Subcutaneous adipose tissue (tissue), 4 donors: Measurements from ENCODE around the gene AVPR1A. TPM values are rescaled to one million over a fixed set of nuclear protein-coding genes. Genes with fewer than 3 reads are reported as not detected.

Experiments used
- total RNA-seq, 4 donors: library from RNA; depleted of rRNA; stranded (reverse); fragments of >200 nt; gene quantifications; one replicate each; pipeline ENCODE4 v1.1.0, GENCODE V29; 2016
- TF ChIP-seq, protein P1 (sequence below): fragments of 450-650 bp; IDR thresholded peaks from one replicate; pipeline ENCODE4 v1.5.1; 2016; ENCODE audit warnings: low read depth, mild to moderate bottlenecking, control low read depth, antibody characterized with exemption, moderate library complexity

AVPR1A gene
- total RNA-seq: 10 to 100 TPM; 27.9 to 56.1 (median 33.2) TPM

DNA sequence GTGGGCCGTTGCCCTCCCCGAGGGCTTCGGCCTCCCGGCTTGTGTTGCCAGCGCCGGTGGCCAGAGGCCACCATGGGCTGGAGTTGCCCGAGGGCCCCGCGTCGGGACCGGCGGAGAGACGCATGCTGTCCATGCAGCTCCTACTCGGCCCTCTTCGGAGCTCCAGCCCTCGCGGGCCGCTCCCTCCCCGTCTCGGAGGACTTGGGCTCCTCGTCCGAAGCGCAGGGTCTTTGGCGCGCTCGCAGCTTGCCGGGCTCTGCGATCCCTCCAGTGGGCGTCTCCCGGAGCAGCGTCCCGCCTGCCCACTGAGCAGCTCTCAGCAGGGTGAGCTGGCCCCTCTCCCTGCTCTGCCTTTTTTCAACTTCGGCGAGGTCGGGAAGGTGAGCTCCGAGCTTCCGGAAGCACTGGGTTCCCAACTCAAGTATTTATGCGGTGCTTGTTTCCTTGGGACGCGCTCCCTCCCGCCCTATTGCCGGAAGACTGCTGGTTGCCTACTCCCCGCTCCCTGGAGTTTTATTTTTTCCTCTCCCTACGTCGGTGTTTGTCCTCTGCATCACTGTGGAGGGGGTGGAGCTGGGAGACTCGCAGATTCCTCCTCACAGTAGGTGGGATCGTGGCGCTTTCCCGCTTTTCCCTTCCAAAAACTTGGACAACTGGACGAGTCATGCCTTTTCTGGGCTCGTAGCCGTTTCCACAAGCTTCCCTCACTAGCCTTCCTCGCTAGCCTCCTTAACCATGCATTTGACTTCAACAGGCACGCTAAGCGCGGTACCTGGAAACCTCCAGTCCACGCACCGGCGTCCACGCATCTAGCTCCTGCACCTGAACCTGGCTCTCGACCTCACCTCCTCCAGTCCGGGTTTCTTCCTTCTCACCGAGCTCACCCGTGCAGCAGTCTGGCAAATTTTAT, at the start of gene AVPR1A:
Gene AVPR1A, minus strand, starts transcription at position 489 of the 910 bp plus-strand sequence. Its CDS starts 365 bp downstream, at position 124.
- TF ChIP-seq, protein P1, sequence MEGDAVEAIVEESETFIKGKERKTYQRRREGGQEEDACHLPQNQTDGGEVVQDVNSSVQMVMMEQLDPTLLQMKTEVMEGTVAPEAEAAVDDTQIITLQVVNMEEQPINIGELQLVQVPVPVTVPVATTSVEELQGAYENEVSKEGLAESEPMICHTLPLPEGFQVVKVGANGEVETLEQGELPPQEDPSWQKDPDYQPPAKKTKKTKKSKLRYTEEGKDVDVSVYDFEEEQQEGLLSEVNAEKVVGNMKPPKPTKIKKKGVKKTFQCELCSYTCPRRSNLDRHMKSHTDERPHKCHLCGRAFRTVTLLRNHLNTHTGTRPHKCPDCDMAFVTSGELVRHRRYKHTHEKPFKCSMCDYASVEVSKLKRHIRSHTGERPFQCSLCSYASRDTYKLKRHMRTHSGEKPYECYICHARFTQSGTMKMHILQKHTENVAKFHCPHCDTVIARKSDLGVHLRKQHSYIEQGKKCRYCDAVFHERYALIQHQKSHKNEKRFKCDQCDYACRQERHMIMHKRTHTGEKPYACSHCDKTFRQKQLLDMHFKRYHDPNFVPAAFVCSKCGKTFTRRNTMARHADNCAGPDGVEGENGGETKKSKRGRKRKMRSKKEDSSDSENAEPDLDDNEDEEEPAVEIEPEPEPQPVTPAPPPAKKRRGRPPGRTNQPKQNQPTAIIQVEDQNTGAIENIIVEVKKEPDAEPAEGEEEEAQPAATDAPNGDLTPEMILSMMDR: no peak

DNA sequence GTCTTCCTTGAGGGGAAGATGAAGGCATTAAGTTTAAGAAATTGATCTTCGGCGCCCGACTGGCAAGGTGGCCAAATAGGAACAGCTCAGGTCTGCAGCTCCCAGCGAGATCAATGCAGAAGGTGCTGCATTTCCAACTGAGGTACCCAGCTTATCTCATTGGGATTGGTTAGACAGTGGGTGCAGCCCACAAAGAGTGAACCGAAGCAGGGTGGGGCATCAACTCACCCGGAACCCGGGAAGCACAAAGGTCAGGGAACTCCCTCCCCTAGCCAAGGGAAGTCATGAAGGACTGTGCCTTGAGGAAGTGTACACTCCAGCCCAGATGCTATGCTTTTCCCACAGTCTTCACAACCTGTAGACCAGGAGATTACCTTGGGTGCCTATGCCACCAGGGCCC, 45.2 kb upstream of the AVPR1A start:
- TF ChIP-seq, protein P1: no peak

DNA sequence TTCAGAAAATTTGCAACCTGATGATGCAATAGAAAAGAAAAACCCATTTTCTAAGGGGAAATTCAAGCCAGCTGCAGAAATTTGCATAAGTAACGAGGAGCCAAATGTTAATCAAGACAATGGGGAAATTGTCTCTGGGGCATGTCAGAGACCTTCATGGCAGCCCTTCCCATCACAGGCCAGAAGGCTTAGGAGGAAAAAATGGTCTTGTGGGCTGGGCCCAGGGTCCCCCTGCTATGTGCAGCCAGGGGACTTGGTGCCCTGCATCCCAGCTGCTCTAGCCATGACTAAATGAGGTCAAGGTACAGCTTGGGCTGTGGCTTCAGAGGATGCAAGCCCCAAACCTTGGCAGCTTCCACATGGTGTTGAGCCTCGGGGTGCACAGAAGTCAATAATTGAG, 28.2 kb upstream of the AVPR1A start:
- TF ChIP-seq, protein P1: no peak

DNA sequence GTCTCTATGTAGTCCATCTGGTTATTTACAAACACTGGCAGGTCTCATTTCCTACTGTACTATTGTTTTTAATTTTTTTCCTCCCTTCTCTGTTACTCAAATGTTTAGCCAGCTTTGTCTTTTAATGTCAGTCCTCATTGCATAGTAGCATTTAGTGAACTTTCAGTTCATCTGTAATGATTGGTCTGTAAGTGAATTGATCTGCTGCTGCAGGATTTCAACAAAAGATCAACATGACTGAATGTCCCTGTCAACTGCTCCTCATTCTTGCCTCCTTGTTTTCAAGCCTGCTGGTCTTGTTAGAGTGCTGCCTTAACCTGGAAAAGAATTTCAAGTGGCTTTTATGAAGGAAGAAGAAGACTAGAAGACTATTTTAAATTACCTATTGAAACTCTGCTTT, 19.3 kb upstream of the AVPR1A start:
- TF ChIP-seq, protein P1: no peak

DNA sequence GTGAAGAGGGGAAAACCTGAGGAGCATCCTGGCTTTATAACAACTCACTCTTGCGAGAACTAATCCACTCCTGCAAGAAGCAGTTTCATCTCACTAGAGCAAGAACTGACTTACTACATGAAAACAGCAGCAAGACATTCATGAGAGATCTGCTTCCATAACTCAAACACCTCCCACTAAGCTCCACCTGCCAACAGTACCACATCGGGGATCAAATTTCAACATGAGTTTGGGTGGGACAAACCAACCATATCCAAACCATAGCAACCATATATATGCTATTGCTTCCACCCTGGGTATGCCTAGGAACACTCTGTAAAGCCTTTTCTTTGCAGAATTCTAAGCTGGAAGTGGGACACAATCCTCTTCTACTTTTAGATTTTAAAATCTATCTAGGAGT, 13.9 kb upstream of the AVPR1A start:
- TF ChIP-seq, protein P1: no peak

DNA sequence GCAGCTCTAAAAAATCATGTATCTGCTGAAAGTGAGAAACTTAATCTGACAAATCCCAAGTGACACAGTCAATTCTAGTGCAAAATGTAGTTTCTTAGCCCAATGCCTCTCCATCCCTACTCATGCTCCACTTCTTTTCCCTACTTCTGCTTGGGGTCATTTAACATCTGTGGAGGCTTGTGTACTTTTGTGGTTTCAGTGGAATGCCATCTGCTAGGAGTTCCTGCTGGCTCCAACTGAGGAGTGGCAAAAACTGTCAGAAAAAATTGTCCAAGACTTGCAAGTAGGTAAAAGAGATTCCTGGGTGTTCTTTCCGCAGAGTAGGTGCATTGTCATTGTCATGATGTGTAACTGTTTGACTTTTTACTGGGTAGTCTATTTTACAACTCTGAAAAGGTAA, 12.5 kb upstream of the AVPR1A start:
- TF ChIP-seq, protein P1: no peak

DNA sequence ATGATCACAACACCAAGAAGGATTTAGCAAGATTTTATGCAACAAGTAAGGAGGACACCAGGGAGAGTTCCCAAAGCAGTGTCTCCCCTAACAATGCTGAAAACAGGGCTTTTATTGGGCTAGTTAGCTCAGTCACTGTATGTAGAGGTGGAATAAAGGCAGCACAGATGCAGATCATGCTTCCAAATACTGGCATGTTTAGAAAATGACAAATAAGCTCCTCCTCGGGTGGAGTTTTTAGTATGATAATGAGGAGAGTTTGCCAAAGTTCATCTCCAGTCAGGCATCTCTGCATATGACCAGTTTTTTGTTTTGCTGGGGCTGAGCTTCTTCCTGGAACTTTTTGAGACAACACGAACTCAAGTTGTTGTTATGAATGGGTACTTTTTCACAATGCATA, 4.4 kb upstream of the AVPR1A start:
- TF ChIP-seq, protein P1: no peak
